SHP77 (cell line): Measurements from ENCODE around the gene PTK6.
"Not testable (repeated sequence)": the region's sequence is repeated elsewhere in the genome, so short reads cannot be mapped to it uniquely, and the experiment has no call there.

Experiments
- DNase-seq, 2 experiments: peaks; one replicate each; lab custom pipeline; 2025; lab: John Stamatoyannopoulos, UW

Gene PTK6

DNA sequence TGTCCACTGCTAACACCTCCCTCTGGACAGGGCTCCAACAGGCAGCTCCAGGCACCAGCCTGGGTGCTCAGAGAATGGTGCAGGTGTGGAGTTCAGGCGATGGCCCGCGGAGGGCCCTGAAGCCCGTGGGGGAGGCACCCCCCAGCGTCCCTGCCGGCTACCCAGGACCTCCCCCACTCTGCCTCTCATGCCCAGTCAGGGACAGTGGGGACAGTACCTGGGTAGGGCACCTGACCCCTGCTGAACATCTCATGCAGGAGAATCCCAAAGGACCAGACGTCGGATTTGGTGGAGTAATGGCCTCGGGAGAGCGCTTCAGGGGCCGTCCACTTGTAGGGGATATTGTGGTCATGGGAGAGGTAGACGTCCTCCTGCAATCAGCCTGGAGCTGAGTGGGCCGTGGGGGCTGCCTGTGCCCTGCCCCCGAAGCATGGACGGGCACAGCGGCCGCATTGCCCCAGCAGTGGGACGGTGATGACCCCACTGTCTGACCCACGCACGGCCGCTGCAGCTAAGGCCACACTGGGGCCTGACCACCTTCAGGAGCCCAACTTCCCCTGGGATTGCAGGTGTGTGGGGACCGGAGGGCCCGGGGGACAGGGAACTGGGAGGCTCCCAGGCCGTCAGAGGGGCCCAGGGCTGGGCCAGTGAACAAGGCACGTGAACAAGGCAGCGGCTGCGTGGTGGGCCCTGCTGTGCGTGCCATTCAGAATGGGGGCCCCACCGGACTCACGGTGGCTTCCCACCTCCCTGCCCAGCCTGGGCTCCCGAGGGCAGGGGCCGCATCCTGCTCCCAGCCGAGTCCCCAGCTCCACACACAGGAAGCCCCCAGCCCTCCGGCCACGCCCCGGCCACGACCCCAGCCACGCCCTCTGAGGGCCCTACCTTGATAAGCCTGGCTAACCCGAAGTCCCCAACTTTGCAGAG is 7.1 kb downstream of the PTK6 start:
- DNase-seq = no peak

- no peak for DNase-seq
Measured at GRCh38 chr20:63529180-63529860, 7.9 kb downstream of the PTK6 start.

DNA sequence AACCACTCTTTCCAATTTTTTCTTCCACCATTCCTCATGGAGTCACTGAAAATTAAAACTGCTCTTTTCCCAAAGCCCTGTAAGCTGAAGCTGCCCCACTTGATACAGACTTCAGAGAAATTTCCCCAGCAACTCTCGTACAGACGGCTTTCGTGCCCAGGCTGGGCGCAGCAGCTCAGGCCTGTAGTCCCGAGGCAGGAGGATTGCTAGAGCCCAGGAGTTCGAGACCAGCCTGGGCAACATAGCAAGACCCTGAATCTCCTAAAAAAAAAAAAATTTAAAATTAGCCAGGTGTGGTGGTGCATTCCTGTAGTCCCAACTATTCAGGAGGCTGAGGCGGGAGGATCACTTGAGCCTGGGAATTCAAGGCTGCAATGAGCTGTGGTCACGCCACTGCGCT is 10.0 kb downstream of the PTK6 start:
- no peak for DNase-seq

DNA sequence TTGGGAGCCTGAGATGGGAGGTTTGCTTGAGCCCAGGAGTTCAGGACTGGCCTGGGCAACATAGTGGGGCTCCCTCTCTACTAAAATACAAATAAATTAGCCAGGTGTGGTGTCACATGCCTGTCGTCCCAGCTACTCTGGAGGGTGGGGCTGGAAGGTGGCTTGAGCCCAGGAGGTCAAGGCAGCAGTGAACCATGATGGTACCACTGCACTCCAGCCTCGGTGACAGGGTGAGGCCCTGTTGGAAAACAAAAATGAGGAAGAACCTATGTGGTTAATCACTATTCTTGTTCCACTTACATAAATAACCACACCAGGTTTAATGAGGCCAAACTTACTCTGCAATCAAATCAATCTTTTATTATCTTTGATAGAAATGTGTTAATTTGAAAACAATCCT is 11.2 kb downstream of the PTK6 start:
- no peak for DNase-seq

DNA sequence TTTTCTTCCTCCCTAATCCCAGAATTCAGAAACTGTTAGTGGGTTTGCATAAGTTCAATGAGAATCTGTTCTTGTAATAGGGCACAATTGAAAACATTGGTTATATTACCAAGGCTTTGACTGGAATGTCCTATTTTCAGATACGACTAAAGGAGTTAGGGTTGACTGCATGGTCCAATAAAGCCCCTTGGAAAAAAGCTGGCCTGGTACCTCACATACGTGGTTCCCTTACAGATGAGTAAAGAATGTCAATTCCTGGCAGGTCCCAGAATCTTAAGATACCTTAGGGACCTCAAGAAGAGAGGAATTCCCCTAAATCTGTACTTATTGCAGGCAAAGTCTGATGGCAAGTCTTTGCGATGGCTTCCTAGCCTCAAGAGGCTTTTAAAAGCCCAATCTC is 12.0 kb downstream of the PTK6 start:
- DNase-seq = no peak

DNA sequence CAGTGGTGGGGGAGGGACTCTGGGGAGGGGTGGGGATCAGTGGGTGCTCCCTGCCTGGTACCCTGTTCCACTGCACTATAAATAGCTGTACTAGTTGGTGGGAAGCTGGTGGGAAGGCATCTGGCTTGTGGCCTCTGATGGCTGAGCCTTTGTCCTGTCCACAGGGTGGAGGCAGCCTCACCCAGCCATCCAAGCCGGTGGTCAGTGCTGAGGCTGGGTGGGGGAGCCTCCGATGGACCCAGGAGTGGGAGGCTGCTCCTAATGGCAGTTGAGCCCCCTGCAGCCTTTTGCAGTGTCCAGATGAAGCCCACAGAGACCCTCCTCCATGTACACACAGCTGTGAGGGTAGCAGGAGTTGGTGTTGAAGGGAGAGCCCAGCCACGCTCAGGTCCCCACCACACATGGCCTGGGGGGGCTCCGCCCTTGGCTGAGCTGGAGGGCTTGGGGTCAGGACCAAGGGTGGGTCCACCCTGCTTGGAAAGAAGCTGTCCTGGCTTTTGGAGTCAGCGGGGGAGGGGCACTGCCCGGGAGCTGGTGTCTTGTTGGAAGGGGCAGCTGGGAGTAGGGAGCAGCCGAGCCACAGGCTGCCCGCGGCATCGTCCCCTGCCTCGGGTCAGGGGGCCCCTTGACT is 14.1 kb downstream of the PTK6 start:
- no peak for DNase-seq

DNA sequence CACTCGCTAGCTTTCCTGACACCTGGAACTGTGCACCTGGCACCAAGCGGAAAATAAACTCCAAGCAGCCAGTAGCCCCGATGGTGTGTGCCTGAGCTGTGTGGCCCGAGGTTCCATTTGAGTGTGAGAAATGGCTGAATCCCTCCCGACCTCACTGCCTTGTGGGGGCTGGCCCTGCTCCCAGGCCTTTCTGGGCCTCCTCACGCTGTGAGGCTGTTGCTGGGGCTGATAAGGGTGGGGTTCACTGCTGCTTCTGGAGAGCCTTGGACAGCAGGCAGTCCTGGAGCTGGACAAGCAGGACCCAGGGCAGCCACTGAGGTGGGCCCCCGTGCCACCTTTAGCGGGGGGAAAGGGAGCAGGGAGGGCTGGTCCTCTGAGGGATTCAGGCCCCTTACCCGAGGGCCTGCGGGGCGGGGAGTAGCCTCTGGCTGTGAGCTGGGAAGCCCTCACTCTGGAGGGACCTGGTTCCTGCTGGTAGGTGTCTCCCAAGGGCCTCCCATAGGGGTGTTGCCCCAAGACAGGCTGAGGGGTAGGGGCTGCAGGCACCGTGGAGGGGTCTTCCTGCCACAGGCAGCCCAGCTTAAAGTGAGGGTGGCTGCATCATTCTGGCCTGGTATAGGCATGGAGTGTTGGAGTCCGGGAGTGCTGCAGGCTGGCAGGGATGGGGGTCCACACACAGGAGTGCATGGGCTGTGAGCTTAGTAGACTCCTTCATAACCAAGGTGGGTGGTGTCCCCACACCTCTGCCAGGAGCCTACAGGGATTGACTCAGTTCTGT is 14.9 kb downstream of the PTK6 start:
- no peak for DNase-seq

GRCh38 chr20:63521602-63522001 is 15.6 kb downstream of the PTK6 start:
- DNase-seq = no peak

DNA sequence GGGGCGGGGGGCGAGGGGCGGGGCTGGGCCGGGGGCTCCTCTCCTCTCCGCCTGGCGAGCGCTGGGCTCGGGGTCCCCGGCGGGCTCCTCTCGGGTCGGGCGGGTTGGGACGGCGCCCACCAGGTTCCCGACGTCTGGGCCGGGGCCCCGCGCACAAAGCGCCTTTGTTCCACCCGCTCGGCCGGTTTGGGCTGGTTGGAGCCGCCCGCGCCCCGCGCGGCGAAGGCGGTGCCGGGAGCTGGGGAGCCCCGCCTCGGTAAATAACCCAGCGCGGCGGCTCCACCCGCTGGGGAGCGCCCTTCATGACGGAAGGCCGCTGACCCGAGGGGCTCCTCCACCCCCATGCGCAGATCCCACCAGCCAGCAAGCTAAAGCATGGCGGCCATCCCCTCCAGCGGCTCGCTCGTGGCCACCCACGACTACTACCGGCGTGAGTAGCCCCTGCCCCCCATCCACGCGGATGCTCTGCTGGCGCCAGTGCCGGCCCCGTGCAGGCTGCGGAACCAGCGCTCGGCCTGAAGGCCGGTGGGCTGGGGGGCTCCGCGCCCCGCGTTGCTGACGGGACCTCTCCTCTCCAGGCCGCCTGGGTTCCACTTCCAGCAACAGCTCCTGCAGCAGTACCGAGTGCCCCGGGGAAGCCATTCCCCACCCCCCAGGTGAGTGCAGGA is 16.1 kb downstream of the PTK6 start:
- peak in 1 of 2 experiments; percentile 49 for DNase-seq

DNA sequence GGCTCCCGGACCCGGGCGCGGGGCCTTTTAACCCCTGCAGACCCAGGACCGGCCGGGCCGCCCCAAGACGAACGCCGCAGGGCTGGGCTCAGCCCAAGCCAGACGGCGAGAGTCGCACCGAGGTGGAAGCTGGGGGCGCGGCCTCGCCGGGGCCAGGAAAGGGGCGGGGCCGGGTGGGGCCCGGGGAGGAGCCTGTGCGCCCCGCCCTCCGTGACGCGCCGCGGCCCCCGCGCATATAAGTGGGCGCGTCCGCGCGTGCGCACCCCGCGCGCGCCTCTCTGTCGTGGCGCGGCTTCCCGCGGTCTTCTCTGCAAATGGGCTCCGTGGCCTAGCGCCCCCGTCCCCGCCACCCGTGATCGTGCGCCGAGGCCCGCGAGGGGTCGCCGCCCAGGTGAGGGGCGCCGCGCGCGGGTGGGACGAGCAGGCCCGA is 16.7 kb downstream of the PTK6 start, which contains the start of gene PPDPF:
Gene PPDPF, plus strand, starts transcription at position 262 of the 430 bp plus-strand sequence. CDS start 544 bp downstream, outside the sequence.
- peak; percentile 76 to 77 for DNase-seq

GRCh38 chr20:63519668-63520503 is 17.3 kb downstream of the PTK6 start:
- peak in 1 of 2 experiments; percentile 72 for DNase-seq

DNA sequence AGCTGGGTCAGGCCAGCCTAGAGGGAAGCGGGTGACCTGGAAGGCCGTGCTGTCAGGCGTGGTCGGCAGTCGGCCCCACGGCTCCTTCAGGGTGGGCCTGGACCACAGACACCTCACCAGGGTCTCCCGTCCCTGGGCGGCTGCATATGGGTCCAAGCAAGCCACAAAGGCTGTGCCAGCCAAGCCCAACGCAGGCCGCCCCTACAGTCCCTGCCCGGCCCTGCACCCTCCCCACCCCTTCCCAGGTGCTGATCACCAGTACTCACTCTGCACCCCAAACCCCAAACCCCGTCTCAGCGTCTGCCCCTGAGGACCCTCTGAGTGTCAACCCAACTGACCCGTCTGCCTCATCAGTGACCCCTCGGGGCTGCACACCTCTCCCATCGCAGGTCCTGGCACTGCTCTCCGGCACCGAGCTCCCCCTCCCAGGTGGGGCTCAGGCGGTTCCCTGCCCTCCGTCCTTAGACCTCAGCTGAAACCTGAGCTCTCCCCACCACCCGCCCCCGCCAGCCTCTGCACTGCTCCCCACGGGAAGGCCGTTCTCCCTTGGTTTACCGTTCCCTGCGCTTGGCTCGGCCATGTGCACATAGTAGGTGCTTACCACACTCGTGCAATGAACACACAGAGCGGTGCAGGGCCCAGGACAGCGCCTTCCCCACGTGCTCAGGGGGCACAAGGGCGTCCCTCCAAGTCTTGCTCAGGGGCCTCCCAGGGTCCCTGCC is 18.1 kb downstream of the PTK6 start:
- no peak for DNase-seq

GRCh38 chr20:63518351-63518861 is 18.8 kb downstream of the PTK6 start:
- no peak for DNase-seq

DNA sequence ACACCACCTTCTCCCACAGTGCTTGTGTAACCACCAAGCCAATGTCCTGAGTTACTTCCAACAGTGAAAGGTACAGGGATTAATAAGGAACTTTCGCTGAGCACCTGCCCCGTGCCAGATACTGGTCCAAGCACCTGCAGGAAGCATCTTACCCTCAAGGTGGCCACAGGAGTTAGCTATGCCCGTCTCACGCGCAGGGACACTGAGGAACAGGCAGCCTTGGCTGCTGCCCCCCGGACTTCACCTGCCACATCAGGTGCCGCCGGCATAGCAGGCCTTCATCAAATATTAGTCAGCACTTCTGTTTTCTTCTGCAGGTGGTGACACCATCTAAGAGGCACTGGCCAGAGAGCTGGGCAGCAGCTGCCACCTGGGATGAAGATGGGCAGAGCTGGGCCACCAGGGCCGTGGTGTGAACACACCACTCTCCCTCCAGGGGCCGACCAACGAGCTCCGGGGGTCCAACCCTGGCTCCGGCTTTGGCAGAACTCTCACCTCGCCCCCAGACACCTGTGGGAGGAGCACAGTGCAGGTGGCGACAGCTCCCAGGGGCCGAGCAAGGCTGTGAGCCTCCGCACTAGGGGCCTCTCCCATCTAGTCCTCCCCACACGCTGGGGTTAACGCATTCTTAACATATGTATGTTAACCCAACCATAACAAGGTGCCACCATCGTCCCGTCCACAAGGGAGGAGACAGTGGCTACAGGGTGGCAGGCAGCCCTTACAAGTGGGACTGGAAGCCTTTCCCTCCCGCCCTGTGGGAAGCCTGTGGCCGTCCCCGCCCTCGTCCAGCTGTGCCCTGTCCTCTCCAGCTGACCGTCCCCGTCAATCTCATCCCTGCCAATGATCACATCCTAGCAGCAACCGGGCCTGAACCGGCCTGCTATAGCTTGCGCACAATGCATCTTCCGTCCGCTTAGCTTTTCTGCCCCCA is 19.5 kb downstream of the PTK6 start:
- no peak for DNase-seq

- DNase-seq = not testable (repeated sequence)
Measured at GRCh38 chr20:63514520-63514919, 22.7 kb downstream of the PTK6 start.

DNA sequence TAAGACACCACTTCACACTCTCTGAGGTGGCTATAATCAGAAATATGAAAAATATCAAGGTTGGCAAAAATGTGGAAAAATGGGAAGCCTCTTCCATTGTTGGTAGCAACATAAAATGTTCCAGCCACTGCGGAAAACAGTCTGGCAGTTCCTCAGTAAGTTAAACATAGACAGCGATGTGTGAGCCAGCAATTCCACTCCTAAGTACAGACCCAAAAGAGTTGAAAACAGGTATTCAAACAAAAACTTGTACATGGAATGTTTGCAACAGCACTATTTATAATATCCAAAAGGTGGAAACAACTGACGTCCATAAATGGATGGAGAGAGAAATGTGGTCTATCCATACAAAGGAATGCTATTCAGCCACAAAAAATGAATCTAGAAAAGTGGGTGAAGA is 24.0 kb downstream of the PTK6 start:
- DNase-seq = no peak

DNA sequence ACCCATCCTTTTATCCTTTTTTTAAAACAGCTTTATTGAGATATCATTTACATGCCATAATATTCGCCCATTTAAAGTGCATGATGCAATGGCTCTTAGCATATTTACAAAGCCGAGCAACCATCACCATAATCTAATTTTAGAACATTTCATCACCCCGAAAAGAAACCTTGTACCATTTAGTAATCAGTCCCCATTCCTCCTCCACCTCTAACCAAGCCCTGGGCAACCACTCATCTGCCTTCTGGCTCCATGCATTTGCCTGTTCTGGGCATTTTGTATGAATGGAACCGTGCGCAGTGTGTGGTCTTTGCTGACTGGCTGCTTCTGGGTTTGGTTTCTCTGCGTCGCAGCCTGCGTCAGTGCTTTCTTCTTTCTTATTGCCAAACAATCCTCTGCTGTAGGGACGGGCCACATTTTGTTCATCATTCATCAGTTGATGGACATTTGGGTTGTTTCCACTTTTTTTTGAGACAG is 28.1 kb downstream of the PTK6 start:
- peak; percentile 31 to 37 for DNase-seq
